H1 (cell line): ENCODE measurements around the gene SPATA21. TPM values are rescaled to one million over a fixed set of nuclear protein-coding genes. Genes with fewer than 3 reads are reported as not detected.

Source experiments
- CBX8 ChIP-seq: fragments of 300-800, 300-1000 bp; sonication (generic); IDR thresholded peaks from 2 replicates; pipeline ENCODE4 v1.7.1; 2016; ENCODE audit warnings: low read depth, low read length, borderline replicate concordance
- CHD7 ChIP-seq: fragments of 300-600 bp; sonication (generic); IDR thresholded peaks from 2 replicates; pipeline ENCODE4 v1.7.1; 2012; ENCODE audit warnings: low read length, moderate library complexity, mild to moderate bottlenecking, inconsistent platforms; ENCODE audit not compliant: insufficient replicate concordance
- RNF2 ChIP-seq: fragments of 200-900, 300-1000 bp; sonication (generic); IDR thresholded peaks from 2 replicates; pipeline ENCODE4 v1.7.1; 2016; ENCODE audit warnings: borderline replicate concordance, low read depth, mild to moderate bottlenecking, antibody characterized with exemption, low read length; ENCODE audit not compliant: poor library complexity, severe bottlenecking; ENCODE audit errors: missing control alignments
- SIRT6 ChIP-seq: IDR thresholded peaks from one replicate; pipeline ENCODE4 v1.7.1; 2012; ENCODE audit warnings: low read length, inconsistent platforms
- polyA plus RNA-seq, 7 experiments: library from polyadenylated mRNA; depleted of rRNA in 3 of 7; stranded (reverse) in 5 of 7; unstranded in 2 of 7; fragments of >200 nt in 5 of 7; fragments of 200-250 nt in 2 of 7; gene quantifications; 1 replicate in 5 of 7; 2 replicates in 1 of 7; 4 replicates in 1 of 7; pipeline versions ENCODE4 v1.2.1 to v1.2.3, GENCODE V29; 2011 to 2013; ENCODE audit warnings: missing spikeins in 2 of 7, mixed read lengths in 2 of 7
- total RNA-seq: library from RNA; stranded (reverse); fragmentation: NEBNext Ultra II Directional; extraction: Animal tissue kit (Norgen Biotek cat#: 25700); gene quantifications from 2 replicates; pipeline ENCODE4 v1.2.1, GENCODE V29; 2021

The SPATA21 gene
- total and polyA plus RNA-seq, 2 of the 8 experiments (the other 6 are each of a cell fraction or from before 2014, with no cell fraction given), result not detected

GRCh38 chr1:16421201-16421600 is 16.0 kb downstream of the SPATA21 start (continued):
- TF ChIP-seq CHD7 (no peak), SIRT6 (no peak), RNF2 (no peak), CBX8 (no peak)
- TF ChIP-seq, all 59 proteins: peak for 0
